SK-N-DZ (cell line): Measurements from ENCODE around the gene ZNF326. TPM values are rescaled to one million over a fixed set of nuclear protein-coding genes. Genes with fewer than 3 reads are reported as not detected.

Source experiments
- DNase-seq: peaks from one replicate; pipeline ENCODE4 v3.0.0-alpha.2; 2015; ENCODE audit warnings: low spot score
- polyA plus RNA-seq, 2 experiments: library from polyadenylated mRNA; depleted of rRNA; stranded (reverse); fragments of >200 nt; gene quantifications; 2 replicates each; pipeline ENCODE4 v1.2.3, GENCODE V29; 2014

Gene ZNF326, protein sequence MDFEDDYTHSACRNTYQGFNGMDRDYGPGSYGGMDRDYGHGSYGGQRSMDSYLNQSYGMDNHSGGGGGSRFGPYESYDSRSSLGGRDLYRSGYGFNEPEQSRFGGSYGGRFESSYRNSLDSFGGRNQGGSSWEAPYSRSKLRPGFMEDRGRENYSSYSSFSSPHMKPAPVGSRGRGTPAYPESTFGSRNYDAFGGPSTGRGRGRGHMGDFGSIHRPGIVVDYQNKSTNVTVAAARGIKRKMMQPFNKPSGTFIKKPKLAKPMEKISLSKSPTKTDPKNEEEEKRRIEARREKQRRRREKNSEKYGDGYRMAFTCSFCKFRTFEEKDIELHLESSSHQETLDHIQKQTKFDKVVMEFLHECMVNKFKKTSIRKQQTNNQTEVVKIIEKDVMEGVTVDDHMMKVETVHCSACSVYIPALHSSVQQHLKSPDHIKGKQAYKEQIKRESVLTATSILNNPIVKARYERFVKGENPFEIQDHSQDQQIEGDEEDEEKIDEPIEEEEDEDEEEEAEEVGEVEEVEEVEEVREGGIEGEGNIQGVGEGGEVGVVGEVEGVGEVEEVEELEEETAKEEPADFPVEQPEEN
- 11.2 and 14.2 TPM in 2 replicates for polyA plus RNA-seq (2014; cell fraction: cytosol; rRNA removed)
- polyA plus RNA-seq (2014; cell fraction: nucleus; rRNA removed) = 15.4 and 32.0 TPM in 2 replicates

DNA sequence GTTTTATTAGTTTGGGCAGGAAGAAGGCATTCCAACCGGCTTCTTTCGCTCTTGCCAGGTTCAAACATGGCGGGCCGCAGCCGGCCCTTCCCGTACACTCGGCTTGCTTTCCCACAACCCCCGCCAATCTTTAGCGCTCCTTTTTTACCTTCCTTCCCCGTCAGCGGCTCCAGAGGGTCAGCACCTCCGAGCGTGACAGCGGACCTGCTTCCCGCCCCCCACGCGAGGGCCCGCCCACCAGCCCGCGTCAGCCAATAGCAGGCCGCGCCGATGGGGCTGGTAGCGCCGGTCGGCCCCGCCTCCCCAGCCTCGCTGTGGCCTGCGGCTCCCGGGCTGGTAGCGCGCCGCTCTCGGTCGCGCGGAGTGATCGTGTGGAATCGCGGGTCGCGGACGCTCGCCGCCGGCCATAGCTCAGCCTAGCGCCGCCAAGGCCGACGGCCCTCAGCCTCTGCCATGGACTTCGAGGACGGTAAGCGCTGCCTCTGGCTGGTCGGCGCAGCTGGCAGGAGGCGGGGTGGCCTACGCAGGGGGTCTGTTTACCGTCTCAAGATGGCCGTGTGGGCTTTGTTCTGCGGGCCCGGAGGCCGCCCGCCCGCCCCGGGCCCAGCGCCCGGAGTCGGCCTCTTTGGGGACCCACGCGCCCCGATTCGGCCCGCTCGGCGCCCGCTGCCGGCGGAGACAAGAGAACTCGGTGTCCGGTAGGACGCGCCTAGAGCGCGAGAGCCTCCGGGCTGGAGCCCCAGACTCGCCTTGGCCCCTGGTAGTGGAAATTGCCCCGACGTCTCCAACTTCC is at the start of gene ZNF326:
Gene ZNF326, plus strand, starts transcription at position 306 of the 793 bp plus-strand sequence. Its CDS starts 148 bp downstream, at position 454.
- DNase-seq = peak; percentile 97

DNA sequence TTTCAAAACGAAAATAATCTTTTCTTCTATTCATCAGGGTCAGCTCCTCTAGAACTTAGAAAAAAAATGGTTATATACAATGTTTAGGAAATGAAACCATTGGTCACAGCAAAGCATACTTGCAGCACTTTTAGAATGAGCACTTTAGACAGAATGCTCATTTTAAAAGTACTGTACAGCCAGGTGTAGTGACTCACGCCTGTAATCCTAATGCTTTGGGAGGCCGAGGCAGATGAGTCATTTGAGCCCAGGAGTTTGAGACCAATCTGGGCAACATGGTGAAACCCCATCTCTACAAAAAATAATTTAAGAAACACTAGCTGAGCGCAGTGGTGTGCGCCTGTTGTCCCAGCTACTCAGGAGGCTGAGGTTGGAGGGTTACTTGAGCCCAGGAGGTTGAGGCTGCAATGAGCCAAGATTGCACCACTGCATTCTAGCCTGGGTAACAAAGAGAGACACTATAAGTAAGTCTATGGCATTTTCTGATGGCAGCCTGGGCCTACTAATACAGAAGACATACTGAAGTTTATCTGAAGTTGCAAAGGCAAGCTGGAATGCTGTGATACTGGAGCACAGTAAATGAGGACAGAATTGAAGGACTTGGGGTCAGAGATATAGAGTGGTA is 48.9 kb upstream of the ZNF326 start:
- no peak for DNase-seq

DNA sequence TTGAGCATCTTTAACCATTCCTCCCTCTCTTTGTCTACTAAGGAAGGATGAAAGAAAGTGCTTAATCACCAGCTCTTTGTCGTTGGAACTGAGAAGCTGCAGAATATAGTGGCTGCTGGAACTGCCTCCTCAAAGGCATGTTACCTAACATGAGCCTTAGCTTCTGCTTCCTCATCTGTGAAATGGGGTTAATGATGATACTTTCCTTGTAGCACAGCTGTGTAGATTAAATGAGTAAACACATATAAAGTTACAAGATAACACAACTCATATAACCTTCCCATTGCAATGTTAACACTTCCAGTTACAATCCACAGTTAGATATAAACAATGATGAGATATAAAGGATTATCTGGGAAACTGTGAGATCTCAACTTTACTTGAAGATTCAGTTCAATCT is 48.4 kb upstream of the ZNF326 start:
- DNase-seq = no peak

DNA sequence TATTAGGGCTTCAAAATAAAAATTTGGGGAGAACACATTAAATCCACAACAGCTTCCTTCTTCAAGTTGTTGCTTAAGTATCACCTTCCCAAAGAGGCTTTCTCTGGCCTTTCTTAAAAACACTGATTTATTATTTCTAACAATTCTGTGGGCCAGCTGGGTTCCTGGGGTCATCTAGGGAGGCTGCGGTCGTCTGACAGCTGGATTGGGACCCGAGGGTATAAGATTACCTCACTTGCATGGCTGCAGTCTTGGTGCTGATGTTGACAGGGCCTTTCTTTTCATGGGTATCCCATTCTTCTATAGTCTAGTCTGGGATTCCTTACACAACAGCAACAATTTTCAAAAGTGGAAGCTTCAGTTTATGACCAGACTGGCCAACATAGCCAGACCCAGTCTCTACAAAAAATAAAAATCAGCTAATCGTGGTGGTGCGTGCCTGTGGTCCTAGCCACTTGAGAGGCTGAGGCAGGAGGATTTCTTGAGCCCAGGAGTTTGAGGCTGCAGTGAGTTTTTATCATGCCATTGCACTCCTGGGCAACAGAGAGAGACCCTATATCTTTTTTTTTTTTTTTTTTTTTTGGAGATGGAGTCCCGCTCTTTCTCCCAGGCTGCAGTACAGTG is 46.1 kb upstream of the ZNF326 start:
- DNase-seq = no peak

DNA sequence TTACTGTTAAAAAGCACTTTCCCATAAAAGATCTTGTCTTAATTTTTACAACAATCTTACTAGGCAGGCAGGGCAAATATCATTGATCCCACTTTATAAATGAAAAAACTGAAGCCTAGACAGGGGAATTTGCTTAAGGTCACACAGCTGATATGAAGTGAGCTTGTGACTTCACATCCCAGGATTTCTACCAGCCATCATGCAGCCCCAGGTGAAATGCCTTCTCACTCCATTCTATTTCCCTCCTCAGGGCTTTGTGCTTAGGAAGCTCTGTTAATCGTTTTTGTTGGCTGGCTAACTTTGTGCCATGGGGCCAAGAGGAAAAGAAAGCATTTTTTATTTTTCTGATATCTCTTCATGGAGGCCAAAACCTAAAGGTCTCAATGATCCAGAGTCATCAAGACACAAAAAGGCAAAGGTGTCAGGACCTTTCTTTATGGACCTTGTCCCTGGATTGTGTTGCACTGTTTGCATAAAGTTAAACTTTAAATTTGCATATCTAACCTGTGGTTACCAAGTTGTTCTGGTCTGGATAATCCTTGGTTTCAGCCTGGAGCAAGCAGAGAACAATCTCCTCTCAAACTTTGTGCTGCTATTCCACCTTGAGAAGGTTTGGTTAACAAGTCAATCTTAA is 44.8 kb upstream of the ZNF326 start:
- DNase-seq = no peak

DNA sequence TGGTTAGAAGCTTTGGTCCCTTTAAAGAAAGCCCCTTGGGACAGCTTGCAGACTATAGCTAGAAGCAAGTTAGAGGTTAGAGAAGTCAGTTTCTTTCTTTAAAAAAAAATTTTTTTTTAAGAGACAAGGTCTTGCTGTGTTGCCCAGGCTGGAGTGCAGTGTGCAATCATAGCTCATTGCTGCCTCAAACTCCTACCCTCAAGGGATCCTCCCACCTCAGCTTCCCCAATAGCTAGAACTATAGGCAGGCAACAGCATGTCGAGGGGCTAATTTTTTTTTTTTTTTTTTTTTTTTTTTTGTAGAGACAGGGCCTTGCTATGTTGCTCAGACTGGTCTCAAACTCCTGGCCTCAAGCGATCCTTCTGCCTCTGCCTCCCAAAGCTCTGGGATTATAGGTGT is 44.2 kb upstream of the ZNF326 start:
- DNase-seq = no peak

DNA sequence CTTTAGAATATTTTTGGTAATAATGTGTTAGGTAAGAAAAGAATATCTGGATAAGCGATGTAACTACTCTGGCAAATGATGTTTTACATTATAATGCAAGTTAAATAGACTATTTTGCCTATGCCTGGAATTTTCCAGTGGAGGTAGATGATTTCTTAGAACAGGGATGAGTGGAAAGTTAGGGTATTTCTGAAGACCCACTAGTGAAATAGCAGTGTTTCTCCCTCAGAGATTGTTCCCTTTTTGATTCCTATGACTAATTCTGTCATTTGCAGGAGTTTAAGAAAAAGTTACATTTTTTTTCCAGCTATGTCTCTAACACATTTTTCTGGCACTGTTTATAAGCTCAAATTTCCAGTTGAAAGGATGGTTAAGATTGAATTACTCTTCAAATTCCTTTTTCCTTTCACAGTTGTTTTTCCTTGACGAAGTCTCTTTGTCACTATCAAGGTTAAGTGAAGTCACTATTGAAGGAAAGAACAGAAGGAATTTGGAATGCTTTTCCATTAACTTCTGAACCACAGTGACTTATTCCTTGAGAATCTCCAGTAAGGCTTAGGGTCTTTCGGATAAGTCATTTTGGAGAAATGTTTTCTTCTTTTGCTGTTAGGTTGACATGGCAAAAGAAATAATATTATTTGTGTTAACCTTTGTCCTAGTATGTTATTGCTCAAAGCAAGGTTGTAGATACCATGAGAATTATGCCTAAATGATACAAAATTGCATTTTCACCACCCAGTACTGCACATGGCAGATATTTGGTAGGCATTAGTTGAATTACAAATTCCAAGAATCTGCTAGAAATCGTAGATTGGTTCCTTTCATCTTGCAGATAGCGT is 42.9 kb upstream of the ZNF326 start:
- no peak for DNase-seq

DNA sequence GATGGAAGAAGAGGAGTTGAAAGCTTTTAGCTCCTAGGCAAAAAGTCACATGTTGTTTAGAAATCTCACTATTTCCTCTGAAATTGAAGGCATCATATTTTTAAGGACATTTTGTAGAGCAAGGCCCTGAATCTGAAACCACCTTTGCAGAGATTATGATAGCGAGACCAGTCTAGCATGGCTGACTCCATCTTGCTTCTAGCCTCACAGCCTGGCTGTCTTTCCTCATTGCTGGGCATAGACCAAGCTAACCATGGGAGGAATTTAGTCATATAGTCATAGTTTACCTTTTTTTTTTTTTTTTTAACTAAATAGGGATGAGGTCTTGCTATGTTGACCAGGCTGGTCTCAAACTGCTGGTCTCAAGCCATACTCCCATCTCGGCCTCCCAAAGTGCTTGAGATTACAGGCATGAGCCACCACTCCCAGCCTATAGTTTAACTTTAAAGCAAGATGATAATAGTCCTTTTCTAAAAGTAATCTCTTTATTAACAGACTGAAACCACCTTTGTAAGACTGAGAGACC is 42.2 kb upstream of the ZNF326 start:
- no peak for DNase-seq

DNA sequence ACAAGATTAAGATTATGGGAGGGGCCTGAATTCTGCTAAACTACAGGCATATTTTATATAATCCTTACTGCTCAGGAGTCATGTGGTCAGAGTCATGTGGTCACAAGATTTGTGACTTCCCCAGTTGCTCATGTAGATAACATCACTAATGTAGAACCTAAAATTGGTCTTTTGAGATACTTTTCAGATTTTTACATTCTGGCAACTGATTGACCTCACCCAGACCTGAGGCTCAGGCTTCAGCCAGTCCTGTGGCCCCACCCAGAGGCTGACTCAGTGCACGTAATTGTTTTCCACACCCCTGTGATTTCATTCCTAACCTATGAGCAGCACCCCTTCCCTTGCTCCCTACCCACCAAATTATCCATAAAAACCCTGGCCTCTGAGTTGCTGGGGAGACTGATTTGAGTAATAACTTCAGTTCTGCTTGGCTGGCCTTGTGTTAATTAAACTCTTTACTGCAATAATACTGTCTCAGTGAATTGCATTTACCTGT is 41.7 kb upstream of the ZNF326 start:
- DNase-seq = no peak

DNA sequence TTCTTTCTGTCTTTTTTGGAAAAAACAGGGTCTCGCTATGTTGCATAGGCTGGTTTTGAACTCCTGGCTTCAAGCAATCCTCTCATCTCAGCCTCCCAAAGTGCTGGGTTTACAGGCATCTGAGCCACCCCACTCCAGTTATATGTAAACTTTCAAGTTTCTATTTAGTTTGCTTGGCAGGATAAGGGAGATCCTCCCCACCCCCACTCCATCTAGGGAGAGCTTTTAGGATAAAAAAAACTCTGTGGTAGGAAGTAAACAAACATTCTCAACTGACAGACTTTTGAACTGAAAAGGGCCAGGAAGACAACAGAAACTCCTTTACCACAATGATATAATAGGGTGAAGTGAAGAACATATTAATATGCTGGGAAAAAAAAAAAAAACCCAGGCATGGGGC is 41.0 kb upstream of the ZNF326 start:
- no peak for DNase-seq

DNA sequence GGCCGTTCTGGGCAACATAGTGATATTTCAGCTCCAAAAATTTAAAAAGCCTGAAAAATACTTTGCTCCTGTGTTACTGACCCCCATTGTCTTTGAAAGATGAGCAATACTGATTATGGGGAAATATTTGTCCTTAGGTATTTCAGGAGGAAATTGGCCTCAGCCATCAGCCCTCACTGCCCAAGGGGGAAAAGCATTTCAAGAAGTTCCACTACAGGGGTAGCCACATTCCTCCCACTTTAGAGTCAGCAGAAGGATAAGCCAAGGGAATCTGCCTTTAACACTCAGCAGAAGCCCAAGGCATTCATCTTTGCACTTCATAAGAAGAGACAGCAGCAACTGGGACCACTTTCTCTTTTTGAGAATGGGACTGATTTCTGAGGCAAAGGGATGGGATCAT is 40.5 kb upstream of the ZNF326 start:
- no peak for DNase-seq

DNA sequence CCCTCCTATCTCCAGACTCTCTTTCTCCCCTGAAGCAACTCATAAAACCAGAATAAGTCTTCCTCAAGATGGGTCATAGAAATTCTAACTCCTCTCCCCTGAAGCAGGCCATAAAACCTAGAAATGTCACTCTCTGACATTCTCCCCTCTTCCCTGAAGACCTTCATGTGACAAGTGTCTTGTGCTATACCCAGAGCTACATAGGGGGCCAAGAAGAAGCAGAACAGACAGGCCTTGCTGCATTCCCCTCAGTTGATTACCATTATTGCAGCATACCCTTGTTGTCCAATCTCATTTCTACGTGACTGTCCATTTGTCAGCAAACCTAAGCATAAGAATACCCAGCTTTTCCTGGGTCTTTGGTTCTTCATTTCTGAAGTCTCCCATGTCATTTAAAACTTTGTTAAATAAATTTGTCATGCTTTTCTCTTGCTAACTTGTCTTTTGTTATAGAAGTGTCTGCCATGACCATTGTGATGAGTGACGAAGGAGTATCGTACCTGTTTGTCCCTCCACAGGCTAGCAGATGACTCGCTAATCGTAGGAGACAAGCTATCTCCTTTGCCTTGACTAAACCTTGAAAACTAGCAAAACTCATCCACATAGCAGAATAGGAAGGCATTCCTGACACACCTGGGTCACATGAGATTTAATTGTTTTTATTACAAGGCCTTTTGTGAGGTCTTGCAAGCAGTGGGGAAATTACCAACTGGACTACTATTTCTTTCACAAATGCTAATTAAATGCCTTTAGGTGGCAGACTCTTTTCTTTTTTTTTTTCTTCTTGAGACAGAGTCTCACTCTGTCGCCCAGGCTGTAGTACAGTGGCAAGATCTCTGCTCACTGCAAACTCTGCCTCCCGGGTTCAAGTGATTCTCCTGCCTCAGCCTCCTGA is 39.4 kb upstream of the ZNF326 start:
- DNase-seq = no peak

DNA sequence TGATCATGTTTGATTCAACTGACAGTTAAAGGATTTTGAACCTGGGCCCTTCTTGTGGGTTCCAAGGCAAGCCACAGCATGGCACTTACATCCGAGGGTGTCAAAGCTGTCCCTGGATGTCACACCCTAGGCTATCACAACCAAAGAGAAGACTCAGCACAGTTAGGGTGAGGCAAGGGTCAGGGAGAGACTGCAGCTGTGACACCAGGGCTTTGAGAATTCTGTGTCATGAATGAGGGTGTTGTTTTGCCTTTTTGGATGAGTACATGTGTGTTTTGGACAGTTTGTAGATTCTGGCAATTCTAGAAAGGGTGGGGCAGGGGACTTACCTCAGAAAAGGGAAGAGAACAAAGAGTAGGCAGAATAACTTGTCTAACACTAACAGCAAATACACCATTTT is 37.8 kb upstream of the ZNF326 start:
- no peak for DNase-seq

DNA sequence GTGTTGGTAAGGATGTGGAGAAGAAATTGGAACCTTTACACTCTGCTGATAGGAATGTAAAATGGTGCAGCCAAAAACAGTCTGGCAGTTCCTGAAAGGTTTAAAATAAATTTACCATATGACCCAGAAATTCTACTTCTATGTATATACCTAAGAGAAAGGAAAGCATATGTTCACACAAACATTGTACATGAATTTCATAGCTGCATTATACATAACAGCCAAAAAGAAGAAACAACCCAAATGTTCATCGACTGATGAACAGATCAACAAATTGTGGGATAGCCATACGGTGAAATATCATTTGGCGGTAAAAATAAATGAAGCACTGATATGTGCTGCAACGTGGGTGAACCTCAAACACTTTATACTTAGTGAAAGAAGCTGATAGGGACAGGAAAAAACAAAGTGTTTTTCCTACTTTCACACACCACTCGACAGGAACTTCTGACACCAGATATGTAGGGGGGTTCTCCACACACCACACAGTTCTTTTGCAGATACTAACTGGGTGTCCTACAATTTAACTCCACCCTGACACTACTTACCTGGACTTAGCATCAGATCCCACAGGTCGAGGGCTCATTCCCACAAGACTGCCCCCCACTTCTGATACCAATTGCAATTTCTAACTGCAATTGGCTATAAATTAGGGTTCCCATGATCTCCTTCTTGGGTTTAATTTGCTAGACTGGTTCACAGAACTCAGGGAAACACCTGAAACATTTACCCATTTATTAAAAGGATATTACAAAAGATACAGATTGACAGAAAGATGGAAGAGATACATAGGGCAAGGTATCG is 35.9 kb upstream of the ZNF326 start:
- no peak for DNase-seq

DNA sequence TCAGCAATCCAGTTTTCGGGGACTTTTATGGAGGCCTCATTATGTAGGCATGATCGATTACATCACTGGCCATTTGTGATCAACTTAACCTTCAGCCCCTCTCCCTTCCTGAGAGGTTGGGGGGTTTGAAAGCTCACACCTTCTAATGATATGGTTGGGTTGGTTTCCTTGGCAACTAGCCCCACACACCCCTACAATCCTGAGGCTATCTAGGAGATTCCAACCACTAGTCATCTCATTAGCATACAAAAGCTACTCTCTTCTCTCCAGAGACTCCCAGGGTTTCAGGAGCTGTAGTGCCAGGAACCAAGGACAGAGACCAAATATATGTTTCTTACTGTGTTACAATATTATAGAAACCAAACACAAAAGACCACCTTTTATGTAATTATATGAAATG is 35.2 kb upstream of the ZNF326 start:
- DNase-seq = no peak

DNA sequence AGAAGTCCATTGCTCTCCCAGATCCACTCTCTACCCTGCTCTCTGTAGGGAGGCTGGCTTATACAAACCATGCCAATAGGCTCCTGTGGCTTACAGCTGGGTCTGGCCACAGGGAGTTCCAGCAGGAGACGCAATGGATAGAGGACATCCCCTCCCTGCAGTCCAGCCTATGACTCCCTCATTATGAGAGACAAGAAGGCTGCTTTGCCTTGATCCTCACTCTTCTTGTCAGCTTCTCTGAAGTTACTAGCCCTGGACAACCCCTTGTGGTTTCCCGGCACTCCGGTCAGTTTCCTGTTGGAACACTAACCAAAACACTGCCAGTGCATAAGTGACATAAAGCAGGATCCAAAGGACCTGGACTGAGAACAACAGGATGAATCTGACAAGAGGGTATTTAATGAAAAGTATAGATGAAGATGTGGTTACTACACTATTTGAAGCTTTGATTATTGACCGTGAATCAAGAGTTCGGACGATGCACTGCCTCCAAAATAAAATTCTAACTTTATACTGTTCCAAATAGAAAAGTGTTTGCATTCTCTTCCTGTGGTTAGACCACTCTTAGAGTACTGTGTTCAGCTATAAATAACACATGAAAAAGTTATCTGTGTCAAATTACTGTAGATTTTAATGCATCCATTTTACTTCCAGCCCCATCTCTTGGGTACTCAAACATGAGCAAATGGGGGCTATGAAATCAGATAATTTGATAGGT is 32.7 kb upstream of the ZNF326 start:
- no peak for DNase-seq

DNA sequence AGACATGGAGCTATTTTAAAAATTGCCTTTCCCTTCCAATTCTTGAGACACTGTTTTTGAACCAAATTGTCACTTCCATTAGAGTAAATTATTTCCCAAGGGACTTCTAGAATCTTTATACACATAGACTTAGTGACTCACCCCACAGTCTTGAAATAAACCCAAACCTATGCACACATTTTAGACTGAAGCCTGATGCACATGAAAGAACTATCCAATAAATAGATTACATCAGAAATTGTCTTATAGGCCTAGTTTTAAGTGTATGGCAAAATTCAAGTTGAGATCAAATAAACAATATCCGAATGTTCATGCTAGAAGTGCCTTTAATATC is 32.2 kb upstream of the ZNF326 start:
- no peak for DNase-seq
